HG02852 (cell line): ENCODE results near the gene TMEM11.

Experiments
- ATAC-seq: cut with Tn5 transposase; IDR thresholded peaks from one replicate; pipeline ENCODE4 v1.9.1; 2021; ENCODE audit warnings: mild to moderate bottlenecking, moderate library complexity; ENCODE audit not compliant: unreplicated experiment

TMEM11 gene

DNA sequence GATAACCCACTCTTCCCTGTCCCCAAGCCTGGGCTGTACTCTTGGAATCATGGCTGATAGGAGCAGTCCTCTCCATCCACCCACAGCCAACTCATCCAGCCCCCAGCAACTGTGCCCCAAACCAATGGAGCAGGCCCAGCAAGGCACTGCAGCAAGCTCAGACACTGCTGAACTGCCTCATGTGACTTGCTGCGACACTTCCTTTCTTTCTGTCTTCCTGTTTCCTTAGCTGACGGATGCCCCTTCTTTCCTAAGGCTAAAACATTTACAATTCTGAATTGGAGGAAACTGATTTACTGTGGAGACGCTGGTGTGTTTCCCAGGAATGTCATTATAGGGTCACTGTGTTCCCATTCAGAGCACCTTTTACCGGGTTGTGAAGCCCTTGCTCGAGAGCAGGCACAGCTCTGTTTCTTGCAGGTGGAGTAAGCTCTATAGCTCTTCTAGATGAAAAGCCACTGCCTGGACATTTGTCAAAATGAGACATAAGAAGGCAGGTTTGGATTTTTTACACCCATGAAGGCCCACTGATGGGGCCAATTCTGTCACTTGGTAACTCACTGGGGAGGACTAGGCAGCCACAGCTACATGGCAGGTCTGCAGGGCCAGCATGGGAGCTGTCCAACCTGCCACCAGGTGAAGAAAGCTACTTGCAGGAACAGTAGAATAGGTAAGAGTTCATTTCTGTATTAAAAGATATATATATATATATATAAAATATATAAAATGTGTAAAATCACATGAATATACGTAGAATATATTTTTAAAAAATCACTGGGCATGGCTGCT lies 27.4 kb downstream of the TMEM11 start:
- no peak for ATAC-seq

DNA sequence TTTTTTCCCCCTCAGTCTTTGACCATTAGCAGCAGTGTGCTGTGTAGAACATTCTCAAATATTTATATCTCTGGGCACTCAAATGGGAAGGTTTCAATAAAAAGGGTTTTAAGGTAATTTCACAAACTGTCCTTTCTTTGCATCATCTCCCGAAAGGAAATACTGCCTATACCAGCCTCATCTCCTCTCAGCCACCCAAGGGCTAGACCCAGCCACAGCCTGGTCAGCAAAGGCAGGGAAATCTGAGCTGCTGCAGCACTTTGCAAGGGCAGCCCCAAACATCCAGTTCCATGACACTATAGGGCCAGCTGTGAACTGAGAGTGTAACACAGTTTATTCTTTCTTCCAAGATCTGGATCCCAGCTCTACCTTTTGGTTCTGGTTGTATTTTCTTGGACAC lies 28.9 kb downstream of the TMEM11 start:
- ATAC-seq: no peak

DNA sequence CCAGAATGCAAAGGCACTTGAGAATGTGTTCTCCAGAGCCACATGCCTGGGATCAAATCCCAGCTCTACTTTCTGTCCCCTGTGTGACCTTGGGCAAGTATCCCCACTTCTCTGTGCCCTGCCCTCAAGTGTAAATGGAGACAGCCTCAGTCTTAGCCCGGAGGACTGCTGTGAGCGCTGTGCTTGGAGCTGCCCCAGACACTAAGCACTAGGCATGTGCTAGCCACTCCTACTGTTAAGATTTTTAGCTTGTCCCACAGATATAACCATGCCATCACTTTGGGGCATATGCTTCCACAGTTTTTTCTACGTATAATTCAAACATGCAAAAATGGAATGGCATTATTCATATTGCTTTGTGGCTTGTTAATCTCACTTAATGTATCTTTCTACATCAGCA lies 29.4 kb downstream of the TMEM11 start:
- no peak for ATAC-seq

DNA sequence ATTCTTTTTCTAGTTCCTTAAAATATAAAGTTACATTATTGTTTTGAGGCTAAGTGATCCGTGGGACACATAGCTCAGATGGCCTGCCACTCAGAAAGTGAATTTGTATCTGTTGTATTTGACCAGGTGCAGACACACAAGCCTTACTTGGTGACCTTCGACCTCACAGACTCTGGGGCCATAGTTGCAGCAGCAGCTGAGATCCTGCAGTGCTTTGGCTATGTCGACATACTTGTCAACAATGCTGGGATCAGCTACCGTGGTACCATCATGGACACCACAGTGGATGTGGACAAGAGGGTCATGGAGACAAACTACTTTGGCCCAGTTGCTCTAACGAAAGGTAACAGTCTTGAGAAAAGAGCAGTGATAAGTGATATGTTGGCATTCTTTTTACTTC lies 30.5 kb downstream of the TMEM11 start:
- ATAC-seq: no peak

DNA sequence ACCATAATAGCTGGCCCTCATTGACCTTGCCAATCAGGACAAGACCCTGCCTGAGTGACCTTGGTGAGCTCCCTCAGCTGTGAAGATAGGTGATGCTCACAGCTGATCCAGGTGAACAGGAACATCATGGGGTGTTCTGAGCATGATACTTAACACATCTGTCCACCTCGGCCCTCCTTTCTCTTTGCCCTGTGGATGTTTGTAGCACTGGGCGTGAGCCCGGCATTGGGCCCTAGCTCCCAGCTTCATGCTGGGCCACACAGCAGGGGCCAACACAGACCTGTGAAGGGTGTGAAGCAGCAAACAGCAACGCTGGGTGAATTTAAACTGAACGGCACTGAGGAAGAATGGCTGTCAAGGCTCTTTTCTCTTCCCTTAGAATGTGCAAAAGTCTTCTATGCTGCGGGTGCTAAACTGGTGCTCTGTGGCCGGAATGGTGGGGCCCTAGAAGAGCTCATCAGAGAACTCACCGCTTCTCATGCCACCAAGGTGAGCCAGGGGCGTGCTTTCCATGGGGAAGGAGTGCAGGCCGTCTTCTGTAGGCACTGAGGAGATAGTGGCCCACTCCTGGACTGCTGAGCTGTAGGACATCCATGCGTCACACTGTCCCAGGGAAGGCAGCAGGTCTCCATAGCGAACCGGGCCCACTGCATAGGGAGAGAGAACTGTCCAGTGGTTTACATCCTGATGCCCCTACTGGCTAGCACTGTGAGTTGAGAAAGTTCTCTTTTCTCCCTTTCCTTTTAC lies 35.9 kb downstream of the TMEM11 start:
- no peak for ATAC-seq

DNA sequence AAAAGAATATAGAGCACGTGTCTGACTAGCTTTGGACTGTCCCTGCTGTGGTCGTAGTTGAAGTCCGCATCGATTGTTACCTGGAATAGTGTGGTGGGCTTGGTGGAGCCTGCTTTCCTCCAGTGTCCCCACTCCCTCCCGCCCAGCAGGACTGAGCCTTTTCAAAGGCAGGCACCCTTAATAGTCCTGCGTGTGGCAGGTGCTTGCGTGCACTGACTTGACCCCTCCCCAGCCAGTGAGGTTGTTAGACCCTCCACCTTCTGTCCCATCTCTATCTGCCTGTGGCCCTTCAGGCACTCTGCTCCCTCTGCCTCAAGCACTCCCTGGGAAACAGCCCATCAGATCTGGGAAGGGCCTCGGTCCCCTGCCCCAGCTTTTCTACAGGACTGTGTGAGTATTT lies 36.6 kb downstream of the TMEM11 start:
- ATAC-seq: no peak

DNA sequence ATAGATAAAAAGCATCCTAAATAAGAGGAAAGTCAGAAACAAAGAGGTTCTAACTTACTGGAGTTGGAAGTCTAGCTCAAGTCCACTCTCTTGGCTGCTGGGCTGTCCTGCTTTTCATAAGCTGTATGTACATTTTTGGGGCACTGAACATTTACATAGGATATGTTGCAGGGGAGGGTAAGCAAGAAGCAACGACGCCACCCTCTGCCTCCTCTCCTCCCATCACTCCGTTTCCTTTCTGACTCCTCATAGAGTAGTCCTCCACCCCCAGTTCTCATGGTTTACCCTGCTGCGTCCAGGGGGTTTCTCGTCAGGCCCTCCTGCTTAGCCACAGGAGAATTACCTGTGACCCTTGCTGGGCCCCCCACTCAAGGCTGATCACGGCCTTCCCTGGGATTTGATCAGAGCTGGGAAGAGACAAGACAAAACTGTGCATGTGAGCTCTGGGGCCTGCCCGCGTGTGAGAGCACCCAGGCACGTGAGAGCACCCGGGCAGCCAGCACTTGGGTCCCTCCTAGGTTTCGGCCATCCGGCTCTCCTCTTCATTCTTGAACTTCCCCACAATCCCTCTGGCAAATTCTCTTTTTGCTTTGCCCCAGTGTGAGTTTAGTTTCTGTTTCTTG lies 37.1 kb downstream of the TMEM11 start:
- no peak for ATAC-seq

DNA sequence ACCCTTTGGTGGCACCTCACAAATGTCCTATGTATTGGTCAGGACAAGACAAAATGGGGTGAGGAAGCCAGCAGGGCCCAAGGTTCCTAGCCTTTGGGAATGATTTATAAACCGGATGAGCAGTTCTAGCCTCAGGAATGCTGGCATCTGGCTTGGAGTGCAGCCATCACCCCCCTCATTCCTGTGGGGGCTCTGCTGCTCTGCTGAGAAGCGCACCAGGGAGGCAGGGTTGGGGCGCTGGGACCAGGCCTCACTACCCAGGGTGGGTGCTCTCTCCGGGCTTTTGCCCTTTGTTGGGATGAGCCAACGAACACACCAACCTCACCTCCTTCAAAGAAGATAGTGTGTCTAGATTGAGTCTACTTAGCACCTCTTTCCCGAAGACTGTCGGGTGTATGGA lies 39.2 kb downstream of the TMEM11 start:
- ATAC-seq: no peak

DNA sequence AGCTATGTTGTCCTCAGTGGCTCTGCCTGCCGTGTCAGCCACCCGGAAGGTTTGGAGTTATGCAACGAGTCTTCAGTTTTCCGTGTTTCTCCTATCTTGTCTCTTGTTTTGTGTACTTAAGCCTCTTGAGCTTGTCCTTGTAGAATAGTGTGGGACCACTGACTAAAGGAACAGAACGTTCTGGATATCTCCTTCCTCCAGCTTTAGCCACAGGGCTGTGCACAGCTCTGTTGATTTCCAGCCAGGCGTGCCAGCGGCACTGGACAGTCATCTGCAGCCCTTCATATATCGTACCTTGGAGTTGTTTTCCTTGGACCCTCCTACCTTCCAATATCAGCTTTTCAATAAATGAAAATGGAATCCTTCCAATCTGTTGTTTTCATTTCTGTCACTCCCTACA lies 39.8 kb downstream of the TMEM11 start:
- no peak for ATAC-seq

DNA sequence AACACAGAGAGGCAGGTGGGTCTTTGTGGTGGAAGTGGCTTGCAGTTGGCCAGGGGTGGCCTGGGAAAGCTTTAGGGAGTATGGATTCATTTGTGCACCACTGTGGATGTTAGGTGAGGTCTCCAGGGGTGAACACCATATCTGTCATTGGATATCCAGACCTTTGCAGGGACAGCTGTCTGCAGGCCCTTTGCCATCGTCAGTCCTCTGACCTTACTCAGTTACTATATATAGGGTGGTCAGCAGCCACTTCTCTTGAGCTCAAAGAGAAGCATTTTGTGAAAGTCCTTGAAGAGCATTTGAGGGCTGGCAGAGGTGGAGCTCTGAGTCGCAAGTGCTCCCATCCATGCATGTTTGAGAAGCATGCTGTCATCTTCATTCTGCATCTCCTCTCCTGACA lies 40.4 kb downstream of the TMEM11 start:
- ATAC-seq: no peak

DNA sequence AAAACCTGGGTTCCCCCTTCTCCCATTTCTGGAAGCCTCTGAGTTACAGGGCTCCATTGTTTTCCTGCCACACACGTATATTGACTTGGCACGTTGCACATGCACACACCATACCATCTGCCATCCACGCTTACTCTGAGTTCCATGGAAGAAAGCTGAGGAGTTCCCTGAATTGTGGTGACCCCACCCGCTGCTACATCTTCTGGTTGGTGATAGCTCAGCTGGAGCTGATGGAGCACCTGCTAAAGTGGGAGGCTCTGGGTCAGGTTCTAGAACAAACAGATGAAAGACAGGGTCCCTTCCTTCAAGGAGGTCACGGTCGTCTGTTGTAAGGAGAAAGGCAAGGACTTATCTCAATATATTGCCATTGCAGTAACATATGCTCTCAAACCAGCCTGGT lies 41.1 kb downstream of the TMEM11 start:
- ATAC-seq: no peak

DNA sequence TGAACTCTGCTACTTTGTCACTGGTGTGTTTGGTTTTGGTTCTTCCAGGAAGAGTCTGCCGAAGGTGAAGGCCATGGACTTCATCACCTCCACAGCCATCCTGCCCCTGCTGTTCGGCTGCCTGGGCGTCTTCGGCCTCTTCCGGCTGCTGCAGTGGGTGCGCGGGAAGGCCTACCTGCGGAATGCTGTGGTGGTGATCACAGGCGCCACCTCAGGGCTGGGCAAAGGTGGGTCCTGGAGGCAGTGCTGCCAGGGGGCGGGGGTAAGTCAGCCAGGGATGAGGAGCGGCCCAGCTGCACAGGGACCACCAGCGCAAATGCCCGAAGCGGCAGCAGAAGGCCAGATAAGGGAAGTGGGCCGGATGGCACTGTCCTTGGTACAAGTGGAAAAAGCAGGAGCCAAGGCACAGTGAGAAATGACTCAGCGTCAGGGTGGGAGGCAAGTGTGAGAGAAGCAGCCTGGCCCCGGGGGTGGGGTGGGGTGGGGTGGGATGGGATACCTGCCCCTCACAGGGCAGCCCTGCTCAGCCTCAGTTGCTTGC lies 41.9 kb downstream of the TMEM11 start:
- no peak for ATAC-seq

DNA sequence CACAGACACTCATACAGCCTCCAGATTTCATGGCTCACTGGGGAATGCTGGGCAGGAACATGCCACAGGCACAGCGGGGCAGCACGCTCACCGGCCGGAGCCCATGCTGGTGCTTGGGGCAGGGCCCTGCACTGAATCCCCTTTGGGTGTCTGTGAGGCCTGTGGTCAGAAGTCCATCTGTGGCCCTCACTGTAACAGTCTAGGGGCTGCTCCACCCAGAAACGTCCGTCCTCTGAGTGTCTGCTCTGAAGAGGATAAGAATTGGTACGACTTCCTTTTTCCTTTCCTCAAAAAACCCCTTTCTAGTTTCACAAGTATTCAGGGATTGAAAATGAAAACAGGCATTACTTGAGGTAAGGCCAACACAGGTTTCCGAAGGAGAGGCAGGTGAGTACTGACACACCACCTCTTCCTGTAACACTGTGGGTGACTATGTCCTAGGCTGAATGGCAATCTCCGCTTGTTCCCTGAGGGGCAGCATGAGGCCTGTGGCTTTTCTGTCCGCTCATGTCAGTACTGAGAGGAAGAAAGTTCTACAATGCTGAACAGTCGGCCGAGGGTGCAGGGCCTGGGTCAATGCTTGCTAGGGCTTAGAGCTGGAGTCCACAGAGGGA lies 42.5 kb downstream of the TMEM11 start:
- ATAC-seq: peak; percentile 77

DNA sequence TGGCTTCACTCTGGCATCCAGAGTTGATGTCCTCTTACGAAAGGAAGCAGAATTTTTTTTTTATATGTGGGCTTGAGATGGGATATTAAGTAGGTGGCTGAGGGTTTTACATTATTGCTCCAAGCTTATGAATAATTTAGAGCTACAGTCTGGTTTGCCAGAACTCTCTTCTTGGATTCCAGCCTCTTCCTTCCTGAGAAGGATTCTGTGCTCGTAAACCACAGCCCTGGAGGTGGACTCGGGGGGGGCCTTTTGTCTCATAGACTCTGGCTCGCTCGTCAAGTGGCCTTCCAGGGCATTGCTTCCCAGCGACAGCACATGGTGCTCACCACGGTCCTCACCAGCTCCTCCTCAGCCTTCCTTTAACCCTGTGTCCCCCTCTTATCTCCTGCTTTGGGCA lies 43.2 kb downstream of the TMEM11 start:
- ATAC-seq: no peak

DNA sequence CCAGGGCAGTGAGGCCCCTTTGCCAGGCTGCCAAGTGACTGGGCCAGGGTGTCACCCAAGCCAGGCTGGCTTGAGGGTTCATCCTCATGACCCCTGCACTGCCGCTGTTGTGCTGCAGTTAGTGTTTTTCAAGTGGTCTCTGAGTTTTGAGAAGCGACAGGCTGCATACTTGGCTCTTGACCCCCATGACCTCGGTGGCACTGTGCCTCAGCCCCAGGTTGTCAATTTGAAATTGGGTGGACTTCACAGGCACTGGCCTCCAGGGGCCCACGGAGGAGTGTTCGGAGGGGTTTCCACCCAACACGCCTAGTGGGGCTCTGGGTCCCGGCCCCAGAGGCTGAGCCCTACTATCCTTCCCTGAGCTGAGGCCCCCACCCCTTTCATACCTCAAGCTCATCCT lies 44.5 kb downstream of the TMEM11 start:
- ATAC-seq: no peak

DNA sequence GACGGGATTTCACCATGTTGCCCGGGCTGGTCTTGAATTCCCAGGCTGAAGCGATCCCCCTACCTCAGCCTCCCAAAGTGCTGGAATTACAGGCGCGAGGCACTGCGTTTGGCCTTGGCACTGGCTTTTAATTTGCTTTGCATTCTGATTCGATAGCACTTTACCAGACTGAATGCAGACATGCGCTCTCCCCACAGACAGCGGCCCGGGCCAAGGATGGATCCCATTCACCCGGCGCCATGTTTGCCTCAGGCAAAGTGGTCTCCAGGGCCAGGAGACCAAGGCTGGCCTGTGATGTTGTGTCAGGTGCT lies 45.5 kb downstream of the TMEM11 start:
- no peak for ATAC-seq

DNA sequence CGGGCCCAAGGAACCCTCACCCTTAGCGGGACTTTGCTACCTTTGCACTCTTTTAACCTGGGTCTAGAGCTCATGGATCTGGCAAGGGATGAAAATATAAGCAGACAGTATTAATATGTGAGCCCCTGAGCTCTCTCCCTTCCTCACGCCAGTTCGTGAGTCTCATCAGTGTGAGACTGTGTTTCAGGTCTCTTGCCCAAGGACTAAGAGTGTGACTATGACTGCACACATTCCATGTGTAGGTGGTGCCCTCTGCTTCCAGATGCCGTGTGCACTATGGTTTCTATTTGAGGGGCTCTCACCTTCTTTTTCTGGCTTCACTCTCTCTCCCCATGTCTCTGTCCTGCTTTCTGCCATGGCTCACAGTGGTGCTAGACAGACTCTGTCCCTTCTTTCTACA lies 46.7 kb downstream of the TMEM11 start:
- no peak for ATAC-seq

DNA sequence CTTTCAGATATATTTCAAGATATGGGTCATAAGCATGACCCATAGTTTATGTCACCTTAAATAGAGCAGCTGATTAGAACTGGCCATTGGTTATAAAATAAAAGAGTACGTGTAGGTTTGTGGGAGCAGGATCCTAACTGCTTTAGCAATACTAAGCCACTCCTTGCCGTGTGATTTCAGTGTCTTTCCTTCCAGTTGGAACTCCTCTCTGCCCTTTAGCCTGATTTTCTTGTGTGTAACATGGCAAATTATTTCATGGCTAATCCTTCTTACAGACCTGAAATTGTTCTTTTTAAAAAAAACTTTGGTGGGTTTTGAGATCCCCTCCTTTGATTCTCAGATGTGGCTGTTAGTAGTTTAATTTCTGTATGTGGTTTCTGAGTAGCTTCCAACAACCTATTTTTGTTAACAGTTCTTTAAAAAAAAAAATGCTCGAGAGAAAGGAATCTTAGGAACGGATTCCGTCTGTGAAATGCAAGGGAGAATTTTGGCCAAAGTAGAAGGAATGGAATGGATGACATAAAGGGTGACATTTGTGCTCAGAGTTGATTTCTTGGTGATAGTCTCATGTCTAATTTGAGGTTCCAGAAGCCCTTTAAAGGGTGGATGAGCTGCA lies 47.3 kb downstream of the TMEM11 start:
- no peak for ATAC-seq

DNA sequence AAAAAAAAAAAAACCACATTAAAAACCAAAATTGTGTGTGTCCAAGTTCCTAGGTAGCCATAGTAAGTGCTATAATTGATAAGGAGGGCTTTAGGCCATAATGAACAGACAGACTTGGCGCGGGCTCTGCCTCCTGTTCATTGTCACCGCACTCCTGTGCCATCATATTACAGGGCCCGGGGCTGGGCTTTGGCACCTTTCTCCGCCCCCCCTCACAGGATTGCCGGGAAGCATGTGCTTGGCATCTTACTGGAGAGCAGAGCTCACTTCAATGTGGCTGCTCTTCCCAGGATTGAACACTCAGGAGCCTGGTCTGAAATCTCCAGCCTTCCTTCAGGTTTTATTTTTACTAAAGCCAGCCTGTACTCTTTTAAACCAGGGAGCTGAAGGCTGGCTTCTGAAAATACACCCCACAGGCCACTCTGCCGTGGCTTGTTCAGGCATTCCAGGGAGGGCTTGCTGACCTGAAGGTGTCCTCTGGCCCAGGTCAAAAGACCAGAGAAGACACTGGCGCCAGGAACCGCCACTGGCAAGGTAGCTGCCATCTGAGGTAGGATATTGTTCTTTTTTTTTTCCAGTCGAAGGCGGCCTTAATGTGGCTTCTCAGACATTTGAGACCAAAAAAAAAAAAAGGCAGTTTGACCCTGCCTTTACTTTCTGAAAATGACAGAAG lies 47.9 kb downstream of the TMEM11 start:
- ATAC-seq: no peak

DNA sequence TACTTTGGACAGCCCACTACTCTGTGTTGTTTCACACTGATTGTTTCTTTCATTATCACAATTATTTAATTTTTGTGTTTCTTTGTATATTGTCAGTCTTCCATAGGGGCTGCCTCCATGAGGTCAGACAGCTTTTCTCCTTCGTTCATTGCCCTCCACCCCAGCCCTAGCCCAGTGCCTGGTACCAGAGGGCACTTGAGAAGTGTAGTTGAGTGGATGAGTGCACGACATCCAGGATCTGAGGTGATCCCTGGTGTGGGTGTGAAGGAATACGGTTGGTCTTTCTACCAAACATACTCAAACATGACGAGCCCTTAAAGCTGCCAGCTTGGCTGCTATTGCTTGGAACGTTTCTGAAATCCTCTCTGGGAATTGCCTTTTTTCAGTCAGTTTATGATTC lies 49.3 kb downstream of the TMEM11 start:
- no peak for ATAC-seq

DNA sequence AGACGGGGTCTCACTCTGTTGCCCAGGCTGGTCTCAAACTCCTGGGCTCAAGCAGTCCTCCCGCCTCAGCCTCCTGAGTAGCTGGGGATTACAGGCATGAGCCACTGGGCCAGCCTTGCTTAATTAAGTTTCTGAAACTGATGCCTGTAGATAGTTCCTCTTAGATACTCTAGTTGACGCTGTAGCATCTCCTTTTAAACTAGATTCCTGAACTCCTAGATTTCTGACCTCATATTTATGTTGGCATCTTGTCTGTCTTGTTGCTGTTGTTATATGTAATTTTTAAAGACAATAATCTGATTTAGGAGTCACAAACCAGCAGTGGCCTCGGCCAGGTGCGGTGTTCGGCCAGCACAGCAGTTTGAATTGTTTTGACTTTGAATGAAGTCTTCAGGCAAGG lies 49.7 kb downstream of the TMEM11 start:
- ATAC-seq: no peak
